Neural cell (in vitro differentiated cells): ENCODE data around the gene SIRT4. TPM values are rescaled to one million over a fixed set of nuclear protein-coding genes. Genes with fewer than 3 reads are reported as not detected.

Experiments used
- H2AFZ ChIP-seq: fragments of 200-600, 300-800 bp; sonication (generic), shearing (Covaris generic); 2 replicates; pipeline ENCODE4 v1.6.0; 2014; ENCODE audit warnings: low read depth, mild to moderate bottlenecking, antibody characterized with exemption, low read length, moderate library complexity
- H3F3A ChIP-seq: fragments of 200-600 bp; shearing (Covaris generic); 2 replicates; pipeline ENCODE4 v1.6.1; 2016; ENCODE audit warnings: mild to moderate bottlenecking, moderate library complexity, mixed read lengths, antibody characterized with exemption, low read length; ENCODE audit not compliant: insufficient read depth, poor library complexity, severe bottlenecking
- H3K27ac ChIP-seq: fragments of 200-600, 300-800 bp; sonication (generic), shearing (Covaris generic); 2 replicates; pipeline ENCODE4 v1.5.1; 2014; ENCODE audit warnings: mild to moderate bottlenecking, low read length, moderate library complexity
- H3K27me3 ChIP-seq: fragments of 300-800, 200-600 bp; sonication (generic), shearing (Covaris generic); 2 replicates; pipeline ENCODE4 v1.6.0; 2014; ENCODE audit warnings: mild to moderate bottlenecking, low read depth, low read length, moderate library complexity; ENCODE audit not compliant: insufficient read depth
- H3K36me3 ChIP-seq: fragments of 300-800, 200-600 bp; sonication (generic), shearing (Covaris generic); 2 replicates; pipeline ENCODE4 v1.5.1; 2014; ENCODE audit warnings: mild to moderate bottlenecking, antibody characterized with exemption, low read length, moderate library complexity; ENCODE audit not compliant: insufficient read depth
- H3K4me2 ChIP-seq: fragments of 300-800, 200-600 bp; sonication (generic), shearing (Covaris generic); 2 replicates; pipeline ENCODE4 v1.6.0; 2014; ENCODE audit warnings: mild to moderate bottlenecking, low read length
- H3K4me3 ChIP-seq: fragments of 300-800, 200-600 bp; sonication (generic), shearing (Covaris generic); 2 replicates; pipeline ENCODE4 v1.5.1; 2014; ENCODE audit warnings: mild to moderate bottlenecking, low read length, moderate library complexity
- H3K79me2 ChIP-seq: fragments of 200-600 bp; shearing (Covaris generic); replicated peaks from 2 replicates; pipeline ENCODE4 v1.6.0; 2014; ENCODE audit warnings: mild to moderate bottlenecking, low read length, moderate library complexity; ENCODE audit not compliant: insufficient read depth
- H3K9ac ChIP-seq: fragments of 300-800, 200-600 bp; sonication (generic), shearing (Covaris generic); 2 replicates; pipeline ENCODE4 v1.6.1; 2016; ENCODE audit warnings: mild to moderate bottlenecking, low read length, mixed read lengths
- H3K9me2 ChIP-seq: fragments of 200-600 bp; shearing (Covaris generic); 2 replicates; pipeline ENCODE4 v1.6.1; 2016; ENCODE audit warnings: mild to moderate bottlenecking, low read length, mixed read lengths; ENCODE audit not compliant: insufficient read depth
- H3K9me3 ChIP-seq: fragments of 200-600, 300-800 bp; sonication (generic), shearing (Covaris generic); 2 replicates; pipeline ENCODE4 v1.6.1; 2016; ENCODE audit warnings: mild to moderate bottlenecking, mixed run types, low read length, moderate library complexity, mixed read lengths
- H4K20me1 ChIP-seq: fragments of 200-600 bp; shearing (Covaris generic); 2 replicates; pipeline ENCODE4 v1.6.1; 2016; ENCODE audit warnings: mild to moderate bottlenecking, mixed run types; ENCODE audit not compliant: insufficient read depth
- EP300 ChIP-seq: fragments of 450-650 bp; conservative IDR thresholded peaks from 2 replicates; pipeline ENCODE4 v1.6.1; 2014; ENCODE audit warnings: antibody characterized with exemption, mild to moderate bottlenecking, moderate library complexity; ENCODE audit not compliant: poor library complexity, severe bottlenecking
- EZH2 ChIP-seq: fragments of 200-600, 300-800 bp; shearing (Covaris generic), sonication (generic); IDR thresholded peaks from 2 replicates; pipeline ENCODE4 v1.6.1; 2014; ENCODE audit warnings: antibody characterized with exemption, low read length, borderline replicate concordance, mild to moderate bottlenecking; ENCODE audit not compliant: insufficient read depth, poor library complexity, severe bottlenecking
- MXI1 ChIP-seq: fragments of 450-650 bp; conservative IDR thresholded peaks from 2 replicates; pipeline ENCODE4 v1.6.1; 2014; ENCODE audit warnings: antibody characterized with exemption, mild to moderate bottlenecking; ENCODE audit not compliant: poor library complexity, severe bottlenecking
- POLR2AphosphoS5 ChIP-seq: IDR thresholded peaks from 2 replicates; pipeline ENCODE4 v1.6.1; 2012
- RAD21 ChIP-seq: fragments of 450-650 bp; conservative IDR thresholded peaks from 2 replicates; pipeline ENCODE4 v1.6.1; 2014; ENCODE audit warnings: antibody characterized with exemption, mild to moderate bottlenecking, moderate library complexity
- SMC3 ChIP-seq: fragments of 450-650 bp; conservative IDR thresholded peaks from 2 replicates; pipeline ENCODE4 v1.6.1; 2014; ENCODE audit warnings: antibody characterized with exemption, mild to moderate bottlenecking, moderate library complexity; ENCODE audit not compliant: poor library complexity
- TAF1 ChIP-seq: IDR thresholded peaks from 2 replicates; pipeline ENCODE4 v1.6.1; 2012; ENCODE audit warnings: low read depth
- polyA plus RNA-seq: library from polyadenylated mRNA; depleted of rRNA; stranded (reverse); fragments of >200 nt; gene quantifications from 2 replicates; pipeline ENCODE4 v1.2.3, GENCODE V29; 2014
- TF ChIP-seq, protein P1 (sequence below): fragments of 450-650 bp; IDR thresholded peaks from 2 replicates; pipeline ENCODE4 v1.5.1; 2014; ENCODE audit warnings: antibody characterized with exemption, mild to moderate bottlenecking, moderate library complexity; ENCODE audit not compliant: poor library complexity, severe bottlenecking
- TF ChIP-seq, protein P2 (sequence below): IDR thresholded peaks from 2 replicates; pipeline ENCODE4 v1.6.1; 2012; ENCODE audit warnings: borderline replicate concordance

SIRT4 gene
- polyA plus RNA-seq, 1 donor from 2014 or later: 9.7 TPM

DNA sequence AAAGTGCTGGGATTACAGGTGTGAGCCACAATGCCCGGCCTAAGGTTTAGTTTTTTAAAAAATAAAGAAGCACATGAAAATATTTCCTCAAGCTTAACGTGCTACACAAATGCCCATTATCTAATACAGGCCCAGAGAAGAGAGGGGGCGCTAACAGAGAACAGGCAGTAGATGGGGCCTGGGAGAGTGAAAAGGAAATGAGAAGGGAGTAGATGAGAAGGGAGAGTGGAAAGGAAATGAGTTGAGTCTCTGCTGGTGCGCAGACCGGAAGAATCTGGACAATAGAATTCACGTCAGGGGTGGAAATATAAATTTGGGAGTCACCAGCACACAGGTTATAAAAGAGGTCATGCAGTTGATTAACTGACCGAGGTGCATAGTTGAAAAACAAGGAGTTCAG lies 47.3 kb upstream of the SIRT4 start:
- Histone ChIP-seq H3K27ac (no peak overlapping the region), H3K9ac (no peak overlapping the region), H3F3A (no peaks in the 10 kb centered on the region), H3K4me2 (no peak overlapping the region), H3K27me3 (no peaks in the 10 kb centered on the region), H3K79me2 (no peaks in the 10 kb centered on the region), H4K20me1 (no peaks in the 10 kb centered on the region), H3K9me3 (no peaks in the 10 kb centered on the region), H3K4me3 (no peak overlapping the region), H3K36me3 (no peaks in the 10 kb centered on the region), H2AFZ (no peak overlapping the region), H3K9me2 (no peaks in the 10 kb centered on the region)
- TF ChIP-seq EP300 (no peak), EZH2 (no peak), SMC3 (no peak), MXI1 (no peak), POLR2AphosphoS5 (no peak), RAD21 (no peak), TAF1 (no peak)
- TF ChIP-seq, protein P1, sequence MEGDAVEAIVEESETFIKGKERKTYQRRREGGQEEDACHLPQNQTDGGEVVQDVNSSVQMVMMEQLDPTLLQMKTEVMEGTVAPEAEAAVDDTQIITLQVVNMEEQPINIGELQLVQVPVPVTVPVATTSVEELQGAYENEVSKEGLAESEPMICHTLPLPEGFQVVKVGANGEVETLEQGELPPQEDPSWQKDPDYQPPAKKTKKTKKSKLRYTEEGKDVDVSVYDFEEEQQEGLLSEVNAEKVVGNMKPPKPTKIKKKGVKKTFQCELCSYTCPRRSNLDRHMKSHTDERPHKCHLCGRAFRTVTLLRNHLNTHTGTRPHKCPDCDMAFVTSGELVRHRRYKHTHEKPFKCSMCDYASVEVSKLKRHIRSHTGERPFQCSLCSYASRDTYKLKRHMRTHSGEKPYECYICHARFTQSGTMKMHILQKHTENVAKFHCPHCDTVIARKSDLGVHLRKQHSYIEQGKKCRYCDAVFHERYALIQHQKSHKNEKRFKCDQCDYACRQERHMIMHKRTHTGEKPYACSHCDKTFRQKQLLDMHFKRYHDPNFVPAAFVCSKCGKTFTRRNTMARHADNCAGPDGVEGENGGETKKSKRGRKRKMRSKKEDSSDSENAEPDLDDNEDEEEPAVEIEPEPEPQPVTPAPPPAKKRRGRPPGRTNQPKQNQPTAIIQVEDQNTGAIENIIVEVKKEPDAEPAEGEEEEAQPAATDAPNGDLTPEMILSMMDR: no peak
- TF ChIP-seq, protein P2, sequence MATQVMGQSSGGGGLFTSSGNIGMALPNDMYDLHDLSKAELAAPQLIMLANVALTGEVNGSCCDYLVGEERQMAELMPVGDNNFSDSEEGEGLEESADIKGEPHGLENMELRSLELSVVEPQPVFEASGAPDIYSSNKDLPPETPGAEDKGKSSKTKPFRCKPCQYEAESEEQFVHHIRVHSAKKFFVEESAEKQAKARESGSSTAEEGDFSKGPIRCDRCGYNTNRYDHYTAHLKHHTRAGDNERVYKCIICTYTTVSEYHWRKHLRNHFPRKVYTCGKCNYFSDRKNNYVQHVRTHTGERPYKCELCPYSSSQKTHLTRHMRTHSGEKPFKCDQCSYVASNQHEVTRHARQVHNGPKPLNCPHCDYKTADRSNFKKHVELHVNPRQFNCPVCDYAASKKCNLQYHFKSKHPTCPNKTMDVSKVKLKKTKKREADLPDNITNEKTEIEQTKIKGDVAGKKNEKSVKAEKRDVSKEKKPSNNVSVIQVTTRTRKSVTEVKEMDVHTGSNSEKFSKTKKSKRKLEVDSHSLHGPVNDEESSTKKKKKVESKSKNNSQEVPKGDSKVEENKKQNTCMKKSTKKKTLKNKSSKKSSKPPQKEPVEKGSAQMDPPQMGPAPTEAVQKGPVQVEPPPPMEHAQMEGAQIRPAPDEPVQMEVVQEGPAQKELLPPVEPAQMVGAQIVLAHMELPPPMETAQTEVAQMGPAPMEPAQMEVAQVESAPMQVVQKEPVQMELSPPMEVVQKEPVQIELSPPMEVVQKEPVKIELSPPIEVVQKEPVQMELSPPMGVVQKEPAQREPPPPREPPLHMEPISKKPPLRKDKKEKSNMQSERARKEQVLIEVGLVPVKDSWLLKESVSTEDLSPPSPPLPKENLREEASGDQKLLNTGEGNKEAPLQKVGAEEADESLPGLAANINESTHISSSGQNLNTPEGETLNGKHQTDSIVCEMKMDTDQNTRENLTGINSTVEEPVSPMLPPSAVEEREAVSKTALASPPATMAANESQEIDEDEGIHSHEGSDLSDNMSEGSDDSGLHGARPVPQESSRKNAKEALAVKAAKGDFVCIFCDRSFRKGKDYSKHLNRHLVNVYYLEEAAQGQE: no peak

DNA sequence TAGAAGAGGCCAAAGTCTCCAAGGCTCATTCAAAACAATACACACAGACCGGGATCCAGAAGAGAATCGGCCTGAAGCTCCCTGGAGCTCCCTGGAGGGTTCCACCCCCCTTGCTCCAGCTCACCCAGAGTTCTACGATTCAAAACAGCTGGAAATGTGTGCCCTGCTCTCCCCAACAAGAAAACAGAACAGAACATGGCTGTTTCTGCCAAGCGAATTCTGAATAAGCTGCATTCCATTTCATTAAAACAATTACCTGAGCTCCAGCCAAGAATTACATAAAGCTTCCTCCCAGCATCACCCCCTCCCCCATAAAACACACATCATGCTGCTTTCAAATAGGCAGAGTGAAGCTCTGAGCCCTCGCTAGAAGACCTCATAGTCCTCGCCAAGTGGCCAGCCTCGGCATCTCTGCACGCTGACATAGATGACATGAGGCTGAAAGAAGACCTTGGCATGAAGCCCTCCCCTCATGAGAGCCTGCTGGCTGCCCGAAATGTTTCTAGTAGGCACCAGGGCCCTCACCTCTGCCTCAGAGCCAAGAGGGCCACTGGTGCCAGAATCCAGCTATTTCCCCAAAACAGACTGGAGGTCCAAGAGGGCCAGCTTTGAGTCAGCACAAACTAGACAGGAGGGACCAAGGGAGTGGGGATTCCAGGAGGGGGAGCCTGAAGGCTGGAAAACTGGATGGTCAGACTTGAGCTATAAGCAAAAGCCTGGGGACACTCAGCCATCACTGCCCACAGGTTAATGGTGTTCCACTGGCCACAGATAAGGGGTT lies 44.9 kb upstream of the SIRT4 start:
- no peak overlapping the region for H3K4me3 ChIP-seq

More for the DNA sequence above, 44.9 kb upstream of the SIRT4 start:
- Histone ChIP-seq H3F3A (no peaks in the 10 kb centered on the region), H2AFZ (no peak overlapping the region), H3K27ac (no peak overlapping the region), H3K9me2 (no peaks in the 10 kb centered on the region), H3K79me2 (no peaks in the 10 kb centered on the region), H4K20me1 (no peaks in the 10 kb centered on the region), H3K9me3 (no peaks in the 10 kb centered on the region), H3K27me3 (no peaks in the 10 kb centered on the region), H3K36me3 (no peaks in the 10 kb centered on the region), H3K4me2 (no peak overlapping the region), H3K9ac (no peak overlapping the region)
- no peak for TF ChIP-seq EZH2
